CD4-positive, alpha-beta T cell treated with Interleukin-10 for 1 hour (primary cell): ENCODE data around the gene ABLIM2.

Experiments
- DNase-seq: peaks from one replicate; pipeline ENCODE4 v3.0.0-alpha.2; 2020

Gene ABLIM2

GRCh38 chr4:8015512-8015911 lies 143.1 kb downstream of the ABLIM2 start:
- no peak for DNase-seq

- no peak for DNase-seq
Observed at GRCh38 chr4:8013976-8014726, 144.5 kb downstream of the ABLIM2 start.

- DNase-seq: no peak
Observed at GRCh38 chr4:8012517-8012916, 146.1 kb downstream of the ABLIM2 start.

GRCh38 chr4:8010618-8011017 lies 148.0 kb downstream of the ABLIM2 start:
- no peak for DNase-seq

GRCh38 chr4:8009710-8010511 lies 148.7 kb downstream of the ABLIM2 start:
- DNase-seq: no peak

- DNase-seq: no peak
Observed at GRCh38 chr4:8009097-8009496, 149.5 kb downstream of the ABLIM2 start.

- no peak for DNase-seq
Observed at GRCh38 chr4:8008391-8008790, 150.2 kb downstream of the ABLIM2 start.

GRCh38 chr4:8007581-8007980 lies 151.0 kb downstream of the ABLIM2 start:
- DNase-seq: no peak

GRCh38 chr4:8006471-8006870 lies 152.1 kb downstream of the ABLIM2 start:
- DNase-seq: no peak

- no peak for DNase-seq
Observed at GRCh38 chr4:8005814-8006215, 152.8 kb downstream of the ABLIM2 start.

- DNase-seq: no peak
Observed at GRCh38 chr4:8005033-8005808, 153.4 kb downstream of the ABLIM2 start.

GRCh38 chr4:8004066-8004465 lies 154.5 kb downstream of the ABLIM2 start:
- DNase-seq: no peak

GRCh38 chr4:8002525-8003309 lies 155.9 kb downstream of the ABLIM2 start:
- DNase-seq: no peak

- DNase-seq: no peak
Observed at GRCh38 chr4:8001564-8002355, 156.9 kb downstream of the ABLIM2 start.

- DNase-seq: no peak
Observed at GRCh38 chr4:8000721-8001491, 157.7 kb downstream of the ABLIM2 start.

- DNase-seq: no peak
Observed at GRCh38 chr4:8000247-8000646, 158.4 kb downstream of the ABLIM2 start.

- DNase-seq: no peak
Observed at GRCh38 chr4:7999695-8000094, 158.9 kb downstream of the ABLIM2 start.

- no peak for DNase-seq
Observed at GRCh38 chr4:7999279-7999678, 159.3 kb downstream of the ABLIM2 start.

- DNase-seq: no peak
Observed at GRCh38 chr4:7998447-7998846, 160.2 kb downstream of the ABLIM2 start.

GRCh38 chr4:7995866-7996265 lies 162.7 kb downstream of the ABLIM2 start:
- no peak for DNase-seq

- DNase-seq: no peak
Observed at GRCh38 chr4:7995135-7995534, 163.5 kb downstream of the ABLIM2 start.
